AG04449 (cell line): ENCODE measurements around the gene TRIM69.
"Not testable (repeated sequence)": the region's sequence is repeated elsewhere in the genome, so short reads cannot be mapped to it uniquely, and the experiment has no call there.

Experiments
- CTCF ChIA-PET: fragments of 350-600 bp; formaldehyde crosslinking; extraction: SDS; loops from one replicate; lab custom pipeline; 2021; ENCODE audit warnings: antibody characterized with exemption; lab: Yijun Ruan, JAX
- POLR2A ChIA-PET: fragments of 400-600, 350-600 bp; formaldehyde crosslinking; extraction: SDS; loops from one replicate; lab custom pipeline; 2020; ENCODE audit warnings: antibody characterized with exemption, inconsistent platforms; lab: Yijun Ruan, JAX
- DNase-seq: peaks from one replicate; pipeline ENCODE4 v3.0.0-alpha.2; 2010; ENCODE audit warnings: low read depth, low spot score
- H3K4me3 ChIP-seq: 2 replicates; pipeline ENCODE4 v1.5.1; 2011; ENCODE audit warnings: low read depth, mild to moderate bottlenecking, control low read depth, low read length
- CTCF ChIP-seq: IDR thresholded peaks from one replicate; pipeline ENCODE4 v1.5.1; 2011; ENCODE audit warnings: mild to moderate bottlenecking, moderate library complexity, low read length, control low read depth, inconsistent platforms; ENCODE audit not compliant: insufficient read depth; ENCODE audit errors: missing control alignments

Gene TRIM69

GRCh38 chr15:44698641-44699040 is 37.7 kb upstream of the TRIM69 start:
- no peak overlapping the region for H3K4me3 ChIP-seq
- no peak for TF ChIP-seq CTCF
- POLR2A ChIA-PET, result no interaction called here
- no peak for DNase-seq
- CTCF ChIA-PET, result interaction anchor here (1.1 kb wide), 1 partner anchor 12 kb away, joined by 3 read pairs; the partner anchor contains the start of gene PATL2

DNA sequence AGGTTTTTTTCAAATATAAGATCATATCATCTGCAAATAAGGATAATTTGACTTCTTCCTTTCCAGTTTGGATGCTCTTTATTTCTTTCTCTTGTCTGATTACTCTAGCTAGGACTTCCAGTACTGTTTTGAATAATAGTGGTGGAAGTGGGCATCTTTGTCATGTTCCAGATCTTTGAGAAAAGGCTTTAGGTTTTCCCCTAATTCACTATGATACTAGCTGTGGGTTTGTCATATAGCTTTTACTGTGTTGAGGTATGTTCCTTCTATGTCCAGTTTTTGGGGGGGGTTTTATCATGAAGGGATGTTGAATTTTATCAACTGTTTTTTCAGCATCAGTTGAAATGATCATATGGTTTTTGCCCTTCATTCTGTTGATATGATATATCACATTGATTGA is 35.7 kb upstream of the TRIM69 start:
- H3K4me3 ChIP-seq, CTCF ChIA-PET, POLR2A ChIA-PET, DNase-seq: not testable (repeated sequence)

GRCh38 chr15:44705986-44706385 is 30.3 kb upstream of the TRIM69 start:
- ChIA-PET CTCF (interaction anchor here (0.9 to 1.3 kb wide), 4 partner anchors 30 to 42 kb away, joined by 3 to 4 read pairs (median 3); partner anchors contain the start of gene TRIM69), POLR2A (no interaction called here)
- DNase-seq, result no peak
- no peak overlapping the region for H3K4me3 ChIP-seq
- no peak for TF ChIP-seq CTCF

DNA sequence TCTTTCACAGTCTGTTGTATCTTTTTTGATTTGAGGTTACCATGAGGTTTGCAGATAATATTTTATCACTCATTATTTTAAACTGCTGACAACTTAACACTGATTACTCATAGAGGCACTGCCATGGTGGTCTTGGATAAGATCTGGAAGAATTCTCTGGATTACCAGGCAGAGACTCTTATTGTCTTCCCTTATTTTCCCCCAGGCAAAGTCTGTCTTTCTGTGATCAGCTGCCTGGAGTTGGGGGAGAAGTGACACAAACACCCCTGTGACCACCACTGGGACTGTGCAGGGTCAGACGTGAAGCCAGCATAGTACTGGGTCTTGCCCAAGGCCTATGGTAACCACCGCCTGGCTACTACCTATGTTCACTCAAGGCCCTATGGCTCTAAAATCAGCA is 29.9 kb upstream of the TRIM69 start:
- TF ChIP-seq CTCF, result no peak
- CTCF ChIA-PET, result interaction anchor here (0.9 to 1.2 kb wide), 3 partner anchors 31 to 42 kb away, joined by 3 read pairs; no protein-coding TSS in a partner anchor
- H3K4me3 ChIP-seq, result no peak overlapping the region
- POLR2A ChIA-PET, result no interaction called here
- DNase-seq, result no peak

DNA sequence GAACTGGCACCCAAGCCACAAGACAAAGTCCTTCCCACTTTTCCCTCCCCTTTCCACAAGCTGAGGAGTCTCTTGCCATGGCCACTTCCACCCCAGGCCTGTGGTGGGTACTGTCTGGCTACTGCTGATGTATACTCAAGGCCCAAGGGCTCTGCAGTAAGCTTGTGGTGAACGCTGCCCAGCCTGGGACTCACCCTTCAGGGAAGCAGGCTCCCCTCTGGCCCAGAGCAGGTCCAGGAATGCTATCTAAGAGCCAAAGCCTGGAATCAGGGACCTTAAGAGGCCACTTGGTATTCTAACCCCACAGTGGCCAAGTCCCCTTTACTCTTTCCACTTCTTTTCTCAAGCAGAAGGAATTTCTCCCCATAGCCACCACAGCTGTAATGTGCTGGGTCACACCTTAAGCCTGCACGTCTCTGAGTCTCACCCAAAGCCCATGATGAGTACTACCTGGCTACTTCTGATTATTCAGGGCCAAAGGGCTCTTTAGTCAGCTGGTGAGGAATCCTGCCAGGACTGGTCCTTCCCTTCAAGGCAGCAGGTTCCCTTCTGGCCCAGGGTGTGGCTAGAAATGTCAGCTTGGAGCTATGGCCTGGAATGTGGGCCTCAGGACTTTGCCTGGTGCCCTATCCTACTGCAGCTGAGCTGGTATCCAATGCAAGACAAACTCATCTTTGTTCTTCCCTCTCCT is 29.2 kb upstream of the TRIM69 start:
- no peak for TF ChIP-seq CTCF
- no peak for DNase-seq
- H3K4me3 ChIP-seq, result no peak overlapping the region
- CTCF ChIA-PET, result interaction anchor here (1.1 to 1.2 kb wide), 2 partner anchors 33 to 44 kb away, joined by 3 to 4 read pairs; partner anchors contain the start of gene SPG11
- POLR2A ChIA-PET, result no interaction called here

GRCh38 chr15:44710236-44711095 is 25.9 kb upstream of the TRIM69 start:
- peak overlapping the region; percentile 99 for H3K4me3 ChIP-seq
- DNase-seq, result no peak
- ChIA-PET POLR2A (interaction anchor here (1.0 to 4.4 kb wide), 10 partner anchors 11 to 51 kb away, joined by 3 to 73 read pairs (median 4); partner anchors contain the start of gene SPG11), CTCF (interaction anchor here (0.6 to 6.8 kb wide), 9 partner anchors 11 to 131 kb away, joined by 3 to 85 read pairs (median 4); partner anchors contain the start of genes SPG11 and TRIM69)
- peak; percentile 40 for TF ChIP-seq CTCF
